ENCODE data around the gene HMX1.

The HMX1 gene

DNA sequence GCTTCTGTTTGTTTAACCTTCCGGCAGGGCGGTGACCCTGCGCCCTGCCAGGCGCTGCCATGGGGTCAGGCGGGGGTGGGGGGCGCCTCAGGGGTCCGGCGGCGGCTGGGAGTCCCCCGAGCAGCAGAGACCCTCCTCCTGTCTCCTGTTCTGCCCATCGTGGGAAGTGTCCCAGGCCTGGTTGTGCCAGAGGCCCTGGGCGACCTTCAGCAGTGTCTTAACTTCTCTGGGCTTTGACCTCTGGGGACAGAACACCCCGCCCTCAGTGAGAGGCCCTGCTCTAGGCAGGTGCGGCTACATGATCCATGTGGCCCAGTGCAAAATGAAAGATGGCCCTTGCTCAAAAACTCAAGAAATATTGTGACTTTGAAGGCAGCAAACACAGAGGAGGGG lies 22.8 kb upstream of the HMX1 start:
- no peak for DNase-seq (ENCODE audit: low spot score)
- TF ChIP-seq, protein P1, sequence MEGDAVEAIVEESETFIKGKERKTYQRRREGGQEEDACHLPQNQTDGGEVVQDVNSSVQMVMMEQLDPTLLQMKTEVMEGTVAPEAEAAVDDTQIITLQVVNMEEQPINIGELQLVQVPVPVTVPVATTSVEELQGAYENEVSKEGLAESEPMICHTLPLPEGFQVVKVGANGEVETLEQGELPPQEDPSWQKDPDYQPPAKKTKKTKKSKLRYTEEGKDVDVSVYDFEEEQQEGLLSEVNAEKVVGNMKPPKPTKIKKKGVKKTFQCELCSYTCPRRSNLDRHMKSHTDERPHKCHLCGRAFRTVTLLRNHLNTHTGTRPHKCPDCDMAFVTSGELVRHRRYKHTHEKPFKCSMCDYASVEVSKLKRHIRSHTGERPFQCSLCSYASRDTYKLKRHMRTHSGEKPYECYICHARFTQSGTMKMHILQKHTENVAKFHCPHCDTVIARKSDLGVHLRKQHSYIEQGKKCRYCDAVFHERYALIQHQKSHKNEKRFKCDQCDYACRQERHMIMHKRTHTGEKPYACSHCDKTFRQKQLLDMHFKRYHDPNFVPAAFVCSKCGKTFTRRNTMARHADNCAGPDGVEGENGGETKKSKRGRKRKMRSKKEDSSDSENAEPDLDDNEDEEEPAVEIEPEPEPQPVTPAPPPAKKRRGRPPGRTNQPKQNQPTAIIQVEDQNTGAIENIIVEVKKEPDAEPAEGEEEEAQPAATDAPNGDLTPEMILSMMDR (IDR thresholded peaks at IDR 0.05; ENCODE audit: extremely low read depth, missing control alignments) = no peak

DNA sequence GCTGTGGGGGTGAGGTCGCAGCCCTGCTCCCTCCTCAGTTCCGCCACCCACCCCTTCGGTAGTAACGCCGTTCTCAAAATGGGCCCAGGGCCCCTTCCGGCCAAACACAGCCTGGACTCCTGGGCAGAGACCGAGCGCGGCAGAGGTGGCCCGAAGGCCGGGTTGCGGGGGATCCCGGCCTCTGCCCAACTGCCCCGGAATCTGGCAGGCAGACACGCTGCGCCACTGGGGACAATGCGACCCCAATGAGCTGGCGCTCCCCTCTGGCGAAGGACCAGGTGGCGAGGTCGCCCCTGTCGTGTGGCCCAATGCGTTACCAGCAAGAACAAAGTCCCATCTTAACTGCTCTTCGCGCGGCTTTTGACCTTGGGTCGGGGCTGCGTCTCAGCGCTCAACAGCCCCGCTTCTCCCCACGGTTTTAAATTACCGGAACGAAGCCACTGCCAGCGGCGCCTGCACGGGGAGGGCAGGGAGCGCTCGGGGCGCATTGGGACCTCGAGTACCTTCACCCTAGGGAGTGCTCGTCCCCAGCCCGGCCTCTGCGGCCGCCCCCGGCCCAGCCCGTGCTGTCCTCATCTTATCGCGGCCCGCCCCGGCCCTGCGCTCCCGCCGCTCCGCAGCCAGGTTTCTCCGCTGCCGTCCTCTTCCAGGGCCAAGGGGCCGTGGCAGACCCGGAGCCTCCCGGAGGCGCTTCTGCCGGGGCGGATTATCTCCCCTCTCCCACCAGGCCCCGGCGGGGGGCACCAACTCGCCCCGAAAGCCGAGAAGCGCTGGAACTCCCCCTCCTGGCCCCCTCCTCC lies 22.2 kb upstream of the HMX1 start:
- TF ChIP-seq, protein P1 (IDR thresholded peaks at IDR 0.05; ENCODE audit: extremely low read depth, missing control alignments) = no peak
- DNase-seq (ENCODE audit: low spot score) = no peak

DNA sequence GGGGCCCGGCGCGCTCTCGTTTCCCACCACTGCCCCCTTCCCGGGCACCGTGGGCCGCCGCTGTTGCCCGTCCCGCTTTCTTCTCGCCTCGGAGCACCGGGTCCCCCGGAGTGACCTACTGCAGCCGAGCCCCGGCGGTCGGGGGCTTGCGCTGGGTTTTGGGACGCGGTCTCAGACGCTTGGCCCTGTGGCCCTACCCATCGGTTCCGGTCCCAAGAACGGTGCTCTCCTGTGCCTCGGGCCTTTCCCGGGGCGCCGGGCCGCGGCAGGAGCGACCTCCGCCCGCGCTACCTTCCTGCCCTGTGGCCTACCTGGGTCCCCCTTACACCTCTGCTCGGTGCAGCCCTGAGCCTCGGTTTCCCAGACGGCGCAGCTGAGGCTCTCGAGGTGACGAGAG lies 21.6 kb upstream of the HMX1 start:
- no peak for DNase-seq (ENCODE audit: low spot score)
- TF ChIP-seq, protein P1 (IDR thresholded peaks at IDR 0.05; ENCODE audit: extremely low read depth, missing control alignments) = no peak

DNA sequence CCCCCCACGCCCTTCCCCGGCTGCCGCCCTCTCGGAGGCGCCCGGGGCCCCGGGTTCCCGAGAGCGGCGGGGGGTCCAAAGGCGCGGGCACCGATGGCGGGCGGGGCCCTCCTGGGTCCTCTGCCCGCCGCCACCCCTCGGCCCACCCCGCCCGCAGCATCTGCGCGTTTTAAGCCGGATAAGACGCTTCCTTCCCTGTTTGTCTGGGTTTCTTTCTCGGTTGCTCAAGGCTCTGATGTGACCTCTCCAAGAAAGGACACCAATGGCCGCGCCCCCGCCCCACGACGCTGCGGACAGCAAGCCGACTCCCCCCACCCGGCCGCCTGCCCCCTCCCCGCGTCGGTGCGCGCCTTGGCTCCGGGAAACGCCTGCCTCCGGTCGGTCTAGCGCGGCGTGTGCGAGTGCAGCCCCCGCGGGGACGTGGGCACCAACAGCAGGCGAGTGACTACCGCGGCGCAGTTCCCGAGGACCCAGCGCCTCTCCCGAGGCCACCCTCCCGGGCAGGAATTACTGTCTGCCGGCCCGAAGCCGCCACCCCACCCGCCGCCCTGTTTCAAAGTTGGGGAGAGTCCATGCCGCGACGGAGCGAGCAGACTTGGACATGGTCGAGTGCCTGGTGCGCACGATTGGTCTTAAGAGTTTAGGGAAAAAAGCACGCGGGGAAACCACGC lies 21.1 kb upstream of the HMX1 start:
- TF ChIP-seq, protein P1 (IDR thresholded peaks at IDR 0.05; ENCODE audit: extremely low read depth, missing control alignments) = no peak
- DNase-seq (ENCODE audit: low spot score) = no peak

DNA sequence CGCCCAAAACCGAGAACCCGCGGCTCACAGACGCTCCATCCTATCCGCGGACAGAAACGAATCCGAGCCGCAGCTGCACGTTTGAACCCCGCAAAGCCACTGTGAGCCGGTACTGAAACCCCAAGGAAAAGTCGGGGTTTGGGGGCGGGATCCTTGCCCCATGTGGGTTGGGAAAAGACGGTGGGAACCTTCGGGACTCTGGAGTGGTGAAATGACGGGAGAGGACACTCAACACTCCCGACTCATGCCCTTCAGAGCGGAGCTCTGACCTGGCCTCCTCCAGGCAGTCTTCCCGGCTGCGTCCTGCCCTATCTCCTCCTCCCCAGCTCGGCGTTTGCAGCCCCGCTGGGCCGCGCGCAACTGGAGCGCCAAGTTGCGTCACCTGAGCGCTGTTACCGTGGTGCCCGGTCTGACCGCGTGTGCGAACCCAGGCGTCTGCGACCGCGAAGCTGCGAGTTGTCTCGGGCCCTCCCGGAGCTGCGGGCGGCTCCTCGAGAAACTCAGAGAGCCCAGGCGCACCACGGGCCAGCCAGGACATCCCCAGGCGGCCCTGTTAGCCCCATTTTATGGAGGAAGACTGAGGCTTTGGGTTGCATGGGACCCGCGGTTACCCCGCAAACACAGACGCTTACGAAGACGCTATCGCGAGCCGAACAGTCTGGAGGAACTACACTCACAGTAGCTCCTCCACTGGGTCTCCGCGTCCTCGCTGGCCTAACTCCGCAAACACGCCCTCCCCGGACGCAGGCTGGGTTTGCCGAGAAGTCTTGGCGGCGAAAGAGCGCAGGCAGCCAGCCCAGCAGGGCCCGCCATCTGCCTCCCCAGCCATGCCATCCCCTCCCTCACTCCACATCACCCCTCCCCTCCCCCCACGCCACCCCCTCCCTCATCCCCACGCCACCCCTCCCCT lies 20.3 kb upstream of the HMX1 start:
- DNase-seq (ENCODE audit: low spot score) = no peak
- TF ChIP-seq, protein P1 (IDR thresholded peaks at IDR 0.05; ENCODE audit: extremely low read depth, missing control alignments) = no peak

DNA sequence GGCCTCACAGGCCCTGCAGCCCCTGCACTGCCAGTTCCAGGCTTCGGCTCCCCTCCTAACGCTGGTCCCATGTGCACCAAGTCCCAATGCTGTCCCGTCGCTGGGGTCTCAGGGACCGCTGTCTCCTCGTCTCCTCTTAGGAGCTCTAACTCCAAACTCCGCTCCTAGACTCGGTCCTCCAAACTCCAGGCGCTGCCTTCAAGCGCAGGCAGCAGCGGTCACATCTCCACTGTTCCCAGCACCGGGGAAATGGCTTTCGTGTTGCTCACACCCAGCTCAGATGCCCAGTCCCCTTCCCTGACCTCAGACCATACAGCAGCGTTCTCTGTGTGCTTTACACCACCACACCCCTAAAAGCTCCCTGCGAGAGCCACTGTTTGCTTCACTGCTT lies 19.6 kb upstream of the HMX1 start:
- TF ChIP-seq, protein P1 (IDR thresholded peaks at IDR 0.05; ENCODE audit: extremely low read depth, missing control alignments) = no peak
- DNase-seq (ENCODE audit: low spot score) = no peak
